ES-I3 (cell line): ENCODE measurements around the gene TUNAR.
"Not testable (repeated sequence)": the region's sequence is repeated elsewhere in the genome, so short reads cannot be mapped to it uniquely, and the experiment has no call there.

Experiments used
- H3K36me3 ChIP-seq: 2 replicates; pipeline ENCODE4 v1.6.1; 2013; ENCODE audit warnings: mild to moderate bottlenecking, low read length, control low read depth, moderate library complexity; ENCODE audit not compliant: insufficient read depth
- H3K4me1 ChIP-seq: 2 replicates; pipeline ENCODE4 v1.6.1; 2013; ENCODE audit warnings: mild to moderate bottlenecking, control low read depth, low read length; ENCODE audit not compliant: insufficient read depth
- H3K9ac ChIP-seq: 2 replicates; pipeline ENCODE4 v1.6.1; 2013; ENCODE audit warnings: low read depth, mild to moderate bottlenecking, low read length, moderate library complexity
- H3K9me3 ChIP-seq: 2 replicates; pipeline ENCODE4 v1.6.1; 2013; ENCODE audit warnings: mild to moderate bottlenecking, low read length, moderate library complexity; ENCODE audit not compliant: control insufficient read depth, insufficient read depth

The TUNAR gene

GRCh38 chr14:95948558-95948981 lies 71.9 kb downstream of the TUNAR start:
- Histone ChIP-seq H3K9ac (no peak overlapping the region), H3K9me3 (peaks cover 6% of the 10 kb centered on the region; the same call in 1 of the 2 replicates)

GRCh38 chr14:95951359-95951758 lies 74.7 kb downstream of the TUNAR start:
- Histone ChIP-seq H3K36me3 (no peaks in the 10 kb centered on the region), H3K9ac (no peak overlapping the region), H3K4me1 (peaks cover 14% of the 10 kb centered on the region), H3K9me3 (peaks cover 6% of the 10 kb centered on the region; the same call in 1 of the 2 replicates)

More at GRCh38 chr14:95948558-95948981, 71.9 kb downstream of the TUNAR start:
- Histone ChIP-seq H3K4me1 (peaks cover 14% of the 10 kb centered on the region), H3K36me3 (no peaks in the 10 kb centered on the region)

- Histone ChIP-seq H3K9ac (no peak overlapping the region), H3K4me1 (peaks cover 20% of the 10 kb centered on the region), H3K9me3 (peaks cover 8% of the 10 kb centered on the region; the same call in 1 of the 2 replicates), H3K36me3 (no peaks in the 10 kb centered on the region)
Observed at GRCh38 chr14:95953111-95953724, 76.6 kb downstream of the TUNAR start.

GRCh38 chr14:95956601-95957460 lies 80.2 kb downstream of the TUNAR start:
- H3K9ac ChIP-seq: no peak overlapping the region
- H3K36me3 ChIP-seq: no peaks in the 10 kb centered on the region
- H3K4me1 ChIP-seq: peaks cover 15% of the 10 kb centered on the region
- peaks cover 5% of the 10 kb centered on the region; the same call in 1 of the 2 replicates for H3K9me3 ChIP-seq

GRCh38 chr14:95958105-95958504 lies 81.5 kb downstream of the TUNAR start:
- no peak overlapping the region for H3K9ac ChIP-seq
- peaks cover 5% of the 10 kb centered on the region; the same call in 1 of the 2 replicates for H3K9me3 ChIP-seq
- H3K4me1 ChIP-seq: peaks cover 15% of the 10 kb centered on the region
- H3K36me3 ChIP-seq: no peaks in the 10 kb centered on the region

DNA sequence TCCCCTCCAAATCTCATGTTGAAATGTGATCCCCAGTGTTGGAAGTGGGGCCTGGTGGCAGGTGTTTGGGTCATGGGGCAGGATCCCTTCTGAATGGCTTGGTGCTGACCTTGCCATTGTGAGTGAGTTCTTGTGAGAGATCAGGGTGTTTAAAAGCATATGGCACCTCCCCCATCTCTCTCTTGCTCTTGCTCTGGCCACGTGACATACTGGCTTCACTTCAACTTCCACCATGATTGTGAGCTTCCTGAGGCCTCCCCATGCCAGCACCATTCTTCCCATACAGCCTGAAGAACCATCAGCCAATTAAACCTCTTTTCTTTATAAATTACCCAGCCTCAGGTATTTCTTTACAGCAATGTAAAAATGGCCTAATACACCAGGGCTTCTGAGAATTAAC lies 82.7 kb downstream of the TUNAR start:
- no peak overlapping the region for H3K9ac ChIP-seq
- no peaks in the 10 kb centered on the region for H3K36me3 ChIP-seq
- H3K9me3 ChIP-seq: peaks cover 5% of the 10 kb centered on the region; the same call in 1 of the 2 replicates
- H3K4me1 ChIP-seq: peaks cover 15% of the 10 kb centered on the region

DNA sequence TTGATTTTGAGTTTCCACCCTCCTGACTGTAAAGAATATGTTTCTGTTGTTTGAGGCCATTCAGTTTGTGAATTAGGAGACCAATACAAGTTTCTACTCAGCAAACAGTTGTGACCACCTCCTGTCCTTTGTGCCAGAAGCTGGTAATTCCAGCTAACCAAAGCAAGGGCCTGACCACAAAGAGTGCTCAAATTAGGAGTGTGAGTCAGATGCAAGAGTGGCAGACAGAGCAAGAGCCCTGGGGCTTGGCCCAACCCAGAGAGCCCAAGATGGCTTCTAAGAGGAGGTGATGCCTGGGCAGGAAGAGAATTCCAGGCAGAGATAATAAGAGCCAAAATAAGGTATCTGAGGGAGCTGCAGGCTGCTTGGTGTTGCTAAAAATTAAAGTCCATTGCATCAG lies 84.8 kb downstream of the TUNAR start:
- Histone ChIP-seq H3K9me3 (peaks cover 19% of the 10 kb centered on the region), H3K36me3 (no peaks in the 10 kb centered on the region; the same call in 1 of the 2 replicates), H3K9ac (no peak overlapping the region), H3K4me1 (peaks cover 15% of the 10 kb centered on the region; the same call in 1 of the 2 replicates)

GRCh38 chr14:95964901-95965300 lies 88.3 kb downstream of the TUNAR start:
- H3K36me3 ChIP-seq: no peaks in the 10 kb centered on the region; the same call in 1 of the 2 replicates
- H3K9me3 ChIP-seq: peaks cover 17% of the 10 kb centered on the region
- H3K9ac ChIP-seq: no peak overlapping the region
- H3K4me1 ChIP-seq: peaks cover 6% of the 10 kb centered on the region; the same call in 1 of the 2 replicates

GRCh38 chr14:95968048-95968447 lies 91.4 kb downstream of the TUNAR start:
- not testable (repeated sequence) for H3K36me3 ChIP-seq, H3K9ac ChIP-seq
- peaks cover 13% of the 10 kb centered on the region; the same call in 1 of the 2 replicates for H3K4me1 ChIP-seq
- peaks cover 28% of the 10 kb centered on the region for H3K9me3 ChIP-seq
